SU-DHL-6 (cell line): ENCODE results near the gene LHB.

ENCODE experiments used
- H2AFZ ChIP-seq: fragments of 200-600 bp; sonication (generic); 2 replicates; pipeline ENCODE4 v1.6.1; 2014; ENCODE audit warnings: low read depth, mild to moderate bottlenecking, moderate library complexity, mixed read lengths, antibody characterized with exemption, low read length; ENCODE audit not compliant: severe bottlenecking
- H3F3A ChIP-seq: fragments of 200-600 bp; shearing (Covaris generic); 2 replicates; pipeline ENCODE4 v1.6.0; 2016; ENCODE audit warnings: antibody characterized with exemption, mild to moderate bottlenecking; ENCODE audit not compliant: insufficient read depth
- H3K27ac ChIP-seq: fragments of 200-600 bp; sonication (generic); 2 replicates; pipeline ENCODE4 v1.5.1; 2016; ENCODE audit warnings: low read depth, mild to moderate bottlenecking, low read length, moderate library complexity, mixed read lengths
- H3K27me3 ChIP-seq: fragments of 200-600 bp; sonication (generic), shearing (Covaris generic); 2 replicates; pipeline ENCODE4 v1.6.0; 2014; ENCODE audit warnings: mild to moderate bottlenecking, low read length
- H3K36me3 ChIP-seq: fragments of 200-600 bp; sonication (generic); 2 replicates; pipeline ENCODE4 v1.6.1; 2014; ENCODE audit warnings: mild to moderate bottlenecking, low read length, mixed read lengths
- H3K4me2 ChIP-seq: fragments of 300-600, 200-600 bp; shearing (Covaris generic), sonication (generic); 2 replicates; pipeline ENCODE4 v1.6.0; 2014; ENCODE audit warnings: low read length, low read depth, mild to moderate bottlenecking; ENCODE audit not compliant: poor library complexity, severe bottlenecking
- H3K4me3 ChIP-seq: fragments of 200-600 bp; sonication (generic); 2 replicates; pipeline ENCODE4 v1.5.1; 2014; ENCODE audit warnings: antibody characterized with exemption, low read length, mild to moderate bottlenecking, mixed read lengths; ENCODE audit not compliant: insufficient read depth, poor library complexity, severe bottlenecking
- H3K79me2 ChIP-seq: fragments of 200-600 bp; sonication (generic); 2 replicates; pipeline ENCODE4 v1.6.1; 2014; ENCODE audit warnings: mild to moderate bottlenecking, low read length, moderate library complexity; ENCODE audit not compliant: insufficient read depth
- H3K9ac ChIP-seq: fragments of 200-600 bp; sonication (generic); 2 replicates; pipeline ENCODE4 v1.7.0; 2014; ENCODE audit warnings: mild to moderate bottlenecking, low read length
- H3K9me2 ChIP-seq: fragments of 200-600 bp; sonication (generic); replicated peaks from 2 replicates; pipeline ENCODE4 v1.6.1; 2014; ENCODE audit warnings: low read length; ENCODE audit not compliant: insufficient read depth
- H3K9me3 ChIP-seq: fragments of 200-600 bp; sonication (generic); 2 replicates; pipeline ENCODE4 v1.6.1; 2014; ENCODE audit warnings: low read length, mixed read lengths; ENCODE audit not compliant: insufficient read depth
- H4K20me1 ChIP-seq: fragments of 200-600 bp; sonication (generic); 2 replicates; pipeline ENCODE4 v1.6.1; 2014; ENCODE audit warnings: low read depth, mild to moderate bottlenecking, antibody characterized with exemption, low read length, moderate library complexity, mixed read lengths
- CTCF ChIP-seq: fragments of 200-600 bp; sonication (generic); IDR thresholded peaks from one replicate; pipeline ENCODE4 v1.5.1; 2017; ENCODE audit warnings: antibody characterized with exemption, mild to moderate bottlenecking, low read length, moderate library complexity; ENCODE audit not compliant: insufficient read depth, poor library complexity, severe bottlenecking
- EZH2phosphoT487 ChIP-seq: fragments of 200-600 bp; sonication (generic), shearing (Covaris generic); conservative IDR thresholded peaks from 2 replicates; pipeline ENCODE4 v1.6.1; 2018; ENCODE audit warnings: mild to moderate bottlenecking, antibody characterized with exemption, low read length, moderate library complexity, mixed read lengths

Gene LHB

GRCh38 chr19:48988860-48989259, 28.0 kb downstream of the LHB start:
- H3K79me2 ChIP-seq = peaks cover 15% of the 10 kb centered on the region
- H3F3A ChIP-seq = no peaks in the 10 kb centered on the region
- TF ChIP-seq CTCF = no peak
- H3K27ac ChIP-seq = no peak overlapping the region
- H3K9me3 ChIP-seq = no peaks in the 10 kb centered on the region
- H3K9ac ChIP-seq = no peak overlapping the region
- no peaks in the 10 kb centered on the region for H3K27me3 ChIP-seq
- no peaks in the 10 kb centered on the region for H3K36me3 ChIP-seq
- H2AFZ ChIP-seq = no peak overlapping the region
- no peak overlapping the region for H3K4me3 ChIP-seq
- no peaks in the 10 kb centered on the region for H3K9me2 ChIP-seq
- no peak overlapping the region for H3K4me2 ChIP-seq
- no peaks in the 10 kb centered on the region for H4K20me1 ChIP-seq

GRCh38 chr19:48988286-48988685, 28.6 kb downstream of the LHB start:
- Histone ChIP-seq H4K20me1 (no peaks in the 10 kb centered on the region), H3F3A (no peaks in the 10 kb centered on the region), H3K27ac (no peak overlapping the region), H3K79me2 (peaks cover 13% of the 10 kb centered on the region), H3K36me3 (no peaks in the 10 kb centered on the region), H2AFZ (no peak overlapping the region), H3K4me2 (no peak overlapping the region), H3K4me3 (no peak overlapping the region), H3K9ac (no peak overlapping the region), H3K9me3 (no peaks in the 10 kb centered on the region), H3K27me3 (no peaks in the 10 kb centered on the region), H3K9me2 (no peaks in the 10 kb centered on the region)
- TF ChIP-seq CTCF (no peak), EZH2phosphoT487 (no peak)

- Histone ChIP-seq H3F3A (no peaks in the 10 kb centered on the region), H3K4me2 (no peak overlapping the region), H3K36me3 (no peaks in the 10 kb centered on the region), H3K9me2 (no peaks in the 10 kb centered on the region), H2AFZ (no peak overlapping the region), H3K9ac (no peak overlapping the region), H3K27ac (no peak overlapping the region), H3K9me3 (no peaks in the 10 kb centered on the region), H3K27me3 (no peaks in the 10 kb centered on the region), H4K20me1 (no peaks in the 10 kb centered on the region), H3K4me3 (no peak overlapping the region), H3K79me2 (peaks cover 7% of the 10 kb centered on the region)
- TF ChIP-seq EZH2phosphoT487 (no peak), CTCF (no peak)
Measured at GRCh38 chr19:48987323-48987722, 29.6 kb downstream of the LHB start.

GRCh38 chr19:48986211-48986610, 30.7 kb downstream of the LHB start:
- Histone ChIP-seq H4K20me1 (no peaks in the 10 kb centered on the region), H3K27ac (no peak overlapping the region), H3K79me2 (no peaks in the 10 kb centered on the region), H3K9me3 (no peaks in the 10 kb centered on the region), H3K9ac (no peak overlapping the region), H3K36me3 (no peaks in the 10 kb centered on the region), H3K9me2 (no peaks in the 10 kb centered on the region), H3K4me2 (no peak overlapping the region), H3F3A (no peaks in the 10 kb centered on the region), H2AFZ (no peak overlapping the region), H3K27me3 (no peaks in the 10 kb centered on the region), H3K4me3 (no peak overlapping the region)
- no peak for TF ChIP-seq EZH2phosphoT487
- TF ChIP-seq CTCF = no peak
